Endothelial cell of umbilical vein (primary cell): ENCODE measurements around the gene RASGRP1.

Experiments
- CTCF ChIP-seq, 2 donors: IDR thresholded peaks; 1 replicate in 1 of 2; 2 replicates in 1 of 2; pipeline ENCODE4 v1.5.1; 2011; ENCODE audit warnings: low read length in 2 of 2, mild to moderate bottlenecking in 2 of 2, moderate library complexity in 2 of 2, control low read depth in 1 of 2, inconsistent platforms in 1 of 2, low read depth in 1 of 2; ENCODE audit not compliant: insufficient read depth in 1 of 2; ENCODE audit errors: extremely low read depth in 1 of 2
- EZH2 ChIP-seq: IDR thresholded peaks from 2 replicates; pipeline ENCODE4 v1.6.1; 2012; ENCODE audit warnings: borderline replicate concordance, low read depth, mild to moderate bottlenecking, moderate library complexity, low read length, inconsistent platforms; ENCODE audit not compliant: severe bottlenecking
- MAX ChIP-seq: IDR thresholded peaks from 2 replicates; pipeline ENCODE4 v1.6.1; 2011; ENCODE audit not compliant: insufficient read depth, insufficient read length
- MYC ChIP-seq: IDR thresholded peaks from one replicate; pipeline ENCODE4 v1.6.1; 2011; ENCODE audit warnings: mild to moderate bottlenecking, low read depth, low read length
- POLR2A ChIP-seq: IDR thresholded peaks from 2 replicates; pipeline ENCODE4 v1.6.1; 2012; ENCODE audit warnings: low read depth, mild to moderate bottlenecking, control low read depth, low read length

- TF ChIP-seq MYC (no peak), CTCF (IDR thresholded peaks at IDR 0.05; ENCODE audit: extremely low read depth in 1 of 2, insufficient read depth in 1 of 2, low read depth in 1 of 2, low read length in 2 of 2) (no peak), MAX (no peak), POLR2A (no peak), EZH2 (no peak)
Measured at GRCh38 chr15:38516626-38517025, 48.0 kb downstream of the RASGRP1 start.
